ENCODE measurements around the gene SOAT2.
A peak's percentile ranks its signal among the peaks of the same experiment; 100 is the strongest.
"Not testable (repeated sequence)": the region's sequence is repeated elsewhere in the genome, so short reads cannot be mapped to it uniquely, and the experiment has no call there.

Gene SOAT2

GRCh38 chr12:53112431-53112830, 9.1 kb downstream of the SOAT2 start:
- DNase-seq, result not testable (repeated sequence)

GRCh38 chr12:53113136-53113705, 9.9 kb downstream of the SOAT2 start:
- no peak for DNase-seq

GRCh38 chr12:53113951-53114350, 10.7 kb downstream of the SOAT2 start:
- no peak for DNase-seq

DNA sequence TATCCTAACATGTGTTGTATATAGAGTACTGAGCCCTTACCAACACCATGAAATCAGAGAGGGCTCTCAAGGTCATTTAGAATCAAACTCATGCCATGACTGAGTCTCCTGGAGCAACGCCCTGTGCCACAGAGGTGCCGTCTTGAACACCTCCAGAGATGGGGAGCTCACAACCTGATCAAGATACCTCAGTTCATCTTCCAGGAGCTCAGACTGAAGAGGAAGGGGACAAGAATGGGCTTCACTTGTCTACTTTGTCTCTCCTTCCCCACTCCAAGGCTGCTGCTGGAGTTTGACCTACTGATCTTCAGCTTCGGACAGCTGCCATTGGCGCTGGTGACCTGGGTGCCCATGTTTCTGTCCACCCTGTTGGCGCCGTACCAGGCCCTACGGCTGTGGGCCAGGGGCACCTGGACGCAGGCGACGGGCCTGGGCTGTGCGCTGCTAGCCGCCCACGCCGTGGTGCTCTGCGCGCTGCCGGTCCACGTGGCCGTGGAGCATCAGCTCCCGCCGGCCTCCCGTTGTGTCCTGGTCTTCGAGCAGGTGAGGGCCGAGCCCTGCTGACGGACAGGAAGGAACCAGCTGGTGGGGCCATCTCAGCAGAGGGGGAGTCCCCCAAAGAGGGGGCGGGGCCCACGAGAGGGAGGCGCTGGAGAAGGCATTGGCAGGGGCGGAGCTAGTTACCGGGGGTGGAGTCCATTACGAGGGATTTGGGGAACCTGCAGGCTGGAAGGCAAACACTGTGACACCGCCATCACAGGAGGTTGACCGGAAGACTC, 12.0 kb downstream of the SOAT2 start:
- peak; percentile 14 for DNase-seq

GRCh38 chr12:53115891-53116648, 12.8 kb downstream of the SOAT2 start:
- DNase-seq, result no peak

GRCh38 chr12:53118751-53119300, 15.5 kb downstream of the SOAT2 start:
- no peak for DNase-seq

- peak; percentile 10 for DNase-seq
Observed at GRCh38 chr12:53120685-53121525, 17.6 kb downstream of the SOAT2 start.

DNA sequence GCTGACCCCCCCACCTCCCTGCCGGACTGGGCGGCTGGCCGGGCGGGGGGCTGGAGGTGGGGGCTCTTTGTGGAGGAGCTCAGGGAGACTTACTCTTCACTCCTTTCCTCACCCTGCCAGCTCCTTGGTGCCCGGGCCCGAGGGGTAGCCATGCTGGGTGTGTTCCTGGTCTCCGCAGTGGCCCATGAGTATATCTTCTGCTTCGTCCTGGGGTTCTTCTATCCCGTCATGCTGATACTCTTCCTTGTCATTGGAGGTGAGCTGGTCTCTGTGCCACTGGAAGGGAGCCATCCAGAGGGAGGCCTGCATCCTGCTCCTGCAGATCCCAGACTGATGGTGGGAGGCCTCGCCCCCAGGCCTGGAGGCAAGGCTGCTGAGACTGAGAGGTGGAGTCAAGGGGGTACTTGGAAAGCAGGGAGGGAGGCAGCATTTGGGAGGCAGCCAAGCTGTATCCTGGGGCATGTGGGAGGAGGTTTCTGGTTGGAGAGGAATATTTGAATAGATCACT, 19.7 kb downstream of the SOAT2 start:
- no peak for DNase-seq

DNA sequence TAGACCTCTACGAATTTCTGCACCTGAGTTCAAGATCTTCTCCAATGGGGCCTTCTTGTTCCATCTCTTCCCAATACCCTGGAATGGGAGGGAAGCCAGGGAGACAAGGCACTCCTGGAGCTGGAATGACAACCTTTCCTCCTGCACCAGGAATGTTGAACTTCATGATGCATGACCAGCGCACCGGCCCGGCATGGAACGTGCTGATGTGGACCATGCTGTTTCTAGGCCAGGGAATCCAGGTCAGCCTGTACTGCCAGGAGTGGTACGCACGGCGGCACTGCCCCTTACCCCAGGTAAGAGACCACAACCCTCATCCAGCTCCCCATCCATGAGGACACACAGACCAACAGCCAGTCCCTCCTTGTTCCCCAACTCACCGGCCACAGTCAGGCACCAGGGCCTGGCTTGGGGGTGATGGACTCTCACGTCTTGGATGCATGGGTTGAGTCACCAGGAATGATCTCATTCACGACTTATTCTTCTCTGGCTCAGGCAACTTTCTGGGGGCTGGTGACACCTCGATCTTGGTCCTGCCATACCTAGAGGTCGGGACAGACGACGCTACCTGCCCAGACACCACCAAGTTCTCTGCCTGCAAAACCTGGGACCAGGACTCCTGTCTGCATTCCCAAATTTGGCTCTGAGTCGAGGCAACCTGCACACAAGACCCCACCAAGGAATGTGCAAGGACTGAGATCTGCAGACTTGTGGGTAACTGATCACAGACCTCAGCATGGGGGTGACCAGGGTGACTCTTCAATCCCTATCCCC, 20.5 kb downstream of the SOAT2 start:
- no peak for DNase-seq

DNA sequence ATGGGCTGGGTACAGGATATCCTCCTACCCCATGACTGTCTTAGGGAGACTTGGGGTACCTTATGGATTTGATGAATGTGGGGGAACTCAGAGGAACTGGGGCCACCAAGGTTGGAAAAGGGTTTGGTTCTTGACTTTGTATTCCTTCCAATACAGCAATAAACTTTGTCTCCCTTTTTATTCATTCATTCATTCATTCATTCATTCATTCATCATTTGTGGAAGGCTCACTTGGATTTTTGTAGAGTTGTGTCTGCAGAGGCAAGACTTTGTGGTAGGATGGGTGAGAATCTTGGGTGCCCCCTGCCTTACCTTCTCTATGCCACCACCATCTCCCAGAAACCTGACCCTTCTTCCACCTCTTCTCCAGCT, 21.1 kb downstream of the SOAT2 start:
- no peak for DNase-seq

DNA sequence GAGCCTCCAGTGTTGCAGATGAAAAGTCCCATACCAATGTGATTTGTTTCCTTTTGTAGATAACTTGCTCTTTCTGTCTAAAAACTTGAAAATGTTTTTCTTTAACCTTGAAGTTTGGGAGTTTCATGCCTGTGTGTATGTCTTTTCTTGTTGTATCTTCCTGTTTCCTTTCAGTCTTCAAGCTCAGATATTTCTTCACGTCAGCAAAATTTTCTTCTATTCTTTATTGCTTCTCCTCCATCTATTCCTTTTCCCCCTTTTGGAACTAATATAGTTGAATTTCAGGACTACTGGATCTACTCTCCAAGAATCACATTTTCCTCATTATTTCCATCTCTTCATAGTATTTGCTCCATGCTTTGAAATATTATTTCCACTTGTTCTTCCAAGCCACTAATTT, 23.9 kb downstream of the SOAT2 start:
- no peak for DNase-seq

GRCh38 chr12:53128780-53129569, 25.7 kb downstream of the SOAT2 start:
- DNase-seq, result no peak

GRCh38 chr12:53131844-53132243, 28.6 kb downstream of the SOAT2 start:
- no peak for DNase-seq

- DNase-seq, result no peak
Observed at GRCh38 chr12:53133722-53134121, 30.4 kb downstream of the SOAT2 start.

- no peak for DNase-seq
Observed at GRCh38 chr12:53143355-53143754, 40.1 kb downstream of the SOAT2 start.

DNA sequence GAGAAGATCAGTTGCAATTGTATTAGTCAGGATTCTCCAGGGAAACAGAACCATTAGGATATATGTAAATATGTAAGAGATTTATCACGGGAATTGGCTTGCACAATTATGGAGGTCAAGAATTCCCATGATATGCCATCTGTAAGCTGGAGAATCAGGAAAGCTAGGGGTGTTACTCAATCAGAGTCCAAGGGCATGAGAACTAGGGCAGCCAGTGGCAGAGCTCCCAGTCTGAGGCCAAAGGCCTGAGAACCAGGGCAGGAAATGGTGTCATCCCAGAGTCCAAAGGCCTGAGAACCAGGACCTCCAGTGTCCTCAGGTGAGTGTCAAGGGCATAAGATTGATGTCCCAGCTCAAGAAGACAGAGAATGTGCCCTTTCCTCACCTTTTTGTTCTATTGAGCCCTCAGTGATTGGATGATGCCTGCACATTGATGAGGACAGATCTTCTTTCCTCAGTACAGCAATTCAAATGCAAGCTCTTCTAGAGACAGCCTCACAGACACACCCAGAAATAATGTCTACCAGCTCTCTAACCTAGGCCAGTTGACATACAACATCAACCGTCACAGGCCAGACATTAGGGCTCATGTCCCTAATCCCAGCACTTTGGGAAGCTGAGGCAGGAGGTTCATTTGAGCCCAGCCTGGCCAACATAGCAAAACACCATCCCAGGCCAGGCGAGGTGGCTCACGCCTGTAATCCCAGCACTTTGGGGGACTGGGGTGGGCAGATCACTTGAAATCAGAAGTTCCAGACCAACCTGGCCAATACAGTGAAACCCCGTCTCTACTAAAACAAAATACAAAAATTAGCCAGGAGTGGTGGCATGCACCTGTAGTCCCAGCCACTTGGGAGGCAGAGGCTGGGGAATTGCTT, 42.3 kb downstream of the SOAT2 start:
- no peak for DNase-seq

DNA sequence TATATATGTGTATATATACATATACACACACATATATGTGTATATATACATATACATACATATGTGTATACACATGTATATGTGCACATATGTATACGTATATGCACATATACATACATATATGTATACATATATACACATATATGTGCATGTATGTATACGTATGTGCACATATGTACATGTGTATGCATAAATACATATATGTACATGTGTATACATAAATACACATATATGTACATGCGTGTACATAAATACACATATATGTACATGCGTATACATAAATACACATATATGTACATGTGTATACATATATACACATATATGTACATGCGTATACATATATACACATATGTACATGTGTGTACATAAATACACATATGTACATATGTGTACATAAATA, 43.9 kb downstream of the SOAT2 start:
- DNase-seq, result no peak

DNA sequence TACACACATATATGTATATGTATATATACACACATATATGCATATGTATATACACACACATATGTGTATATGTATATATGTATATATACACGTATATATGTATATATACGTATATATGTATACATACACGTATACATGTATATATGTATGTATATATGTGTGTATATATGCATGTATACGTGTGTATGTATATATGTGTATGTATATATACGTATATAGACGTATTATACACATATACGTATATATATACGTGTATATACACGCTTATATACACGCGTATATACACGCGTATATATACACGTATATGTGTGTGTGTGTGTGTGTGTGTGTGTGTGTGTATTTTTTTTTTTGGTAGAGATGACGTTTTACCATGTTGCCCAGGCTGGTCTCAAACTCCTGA, 44.4 kb downstream of the SOAT2 start:
- no peak for DNase-seq

- no peak for DNase-seq
Observed at GRCh38 chr12:53151039-53151438, 47.8 kb downstream of the SOAT2 start.

DNA sequence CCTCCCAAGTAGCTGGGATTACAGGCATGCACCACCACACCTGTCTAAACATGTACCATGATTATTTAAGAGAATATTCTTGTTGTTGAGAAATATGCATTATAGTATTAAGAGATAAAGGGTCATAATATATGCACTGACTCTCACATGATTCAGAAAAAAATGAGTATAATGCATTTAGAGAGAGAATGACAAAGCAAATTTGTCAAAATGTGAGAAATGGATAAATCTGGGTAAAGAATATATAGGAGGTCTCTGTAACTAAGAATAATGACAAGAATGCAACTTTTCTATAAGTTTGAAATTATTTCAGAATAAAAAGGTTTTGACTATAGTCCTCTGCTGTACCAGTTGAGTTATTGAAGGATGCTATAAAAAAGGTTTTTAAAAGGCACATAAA, 49.1 kb downstream of the SOAT2 start:
- no peak for DNase-seq

Data from hematopoietic multipotent progenitor cell treated with erythropoietin and hydrocortisone succinate and interleukin-3 and kit ligand, for 4 days (in vitro differentiated cells).